Measurements from ENCODE around the gene NAA10.

DNA sequence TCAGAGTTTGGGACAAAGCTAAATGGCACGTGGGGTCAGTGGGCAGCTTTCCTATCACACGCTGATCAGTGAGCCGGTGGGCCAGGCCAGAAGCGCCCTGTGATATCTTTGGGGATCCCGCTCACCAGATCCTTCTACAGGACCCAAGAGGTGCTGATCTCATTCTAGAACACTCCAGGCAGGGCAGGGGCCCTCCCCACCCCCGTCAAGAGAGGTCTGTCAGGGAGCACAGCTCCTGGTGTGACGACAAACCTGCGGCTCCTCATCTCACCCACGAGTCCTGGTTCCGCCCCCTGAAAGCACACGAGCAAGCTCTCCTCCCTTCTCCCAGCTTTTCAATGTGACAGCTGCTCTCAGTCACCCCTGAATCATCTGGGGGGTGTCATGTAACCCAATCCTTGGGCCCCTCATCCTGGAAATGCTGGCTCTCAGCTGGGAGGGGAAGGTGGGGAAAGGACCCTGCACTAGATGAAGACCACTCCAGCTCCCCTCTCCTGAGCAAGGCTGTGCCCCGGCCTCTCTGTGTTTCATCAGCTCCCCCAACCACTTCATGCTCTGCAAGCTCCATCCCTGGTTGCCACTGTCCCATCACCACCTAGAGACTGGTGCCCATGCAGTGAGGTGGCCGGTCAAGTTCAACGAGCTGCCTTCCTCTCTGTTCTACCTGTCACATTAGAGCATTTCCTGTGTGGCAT is 32.2 kb upstream of the NAA10 start:
- TF ChIP-seq, protein P1, sequence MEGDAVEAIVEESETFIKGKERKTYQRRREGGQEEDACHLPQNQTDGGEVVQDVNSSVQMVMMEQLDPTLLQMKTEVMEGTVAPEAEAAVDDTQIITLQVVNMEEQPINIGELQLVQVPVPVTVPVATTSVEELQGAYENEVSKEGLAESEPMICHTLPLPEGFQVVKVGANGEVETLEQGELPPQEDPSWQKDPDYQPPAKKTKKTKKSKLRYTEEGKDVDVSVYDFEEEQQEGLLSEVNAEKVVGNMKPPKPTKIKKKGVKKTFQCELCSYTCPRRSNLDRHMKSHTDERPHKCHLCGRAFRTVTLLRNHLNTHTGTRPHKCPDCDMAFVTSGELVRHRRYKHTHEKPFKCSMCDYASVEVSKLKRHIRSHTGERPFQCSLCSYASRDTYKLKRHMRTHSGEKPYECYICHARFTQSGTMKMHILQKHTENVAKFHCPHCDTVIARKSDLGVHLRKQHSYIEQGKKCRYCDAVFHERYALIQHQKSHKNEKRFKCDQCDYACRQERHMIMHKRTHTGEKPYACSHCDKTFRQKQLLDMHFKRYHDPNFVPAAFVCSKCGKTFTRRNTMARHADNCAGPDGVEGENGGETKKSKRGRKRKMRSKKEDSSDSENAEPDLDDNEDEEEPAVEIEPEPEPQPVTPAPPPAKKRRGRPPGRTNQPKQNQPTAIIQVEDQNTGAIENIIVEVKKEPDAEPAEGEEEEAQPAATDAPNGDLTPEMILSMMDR (IDR thresholded peaks at IDR 0.05 in 8 of 11, conservative IDR thresholded peaks at IDR 0.05 in 3 of 11) = no peak
- TF ChIP-seq POLR2A (IDR thresholded peaks at IDR 0.05) (no peak), POLR2AphosphoS5 (IDR thresholded peaks at IDR 0.05) (no peak)

Measured in spleen (tissue), 7 donors.